H1 (cell line): ENCODE measurements around the gene ZNF768.

ENCODE experiments used
- CHD1 ChIP-seq: IDR thresholded peaks from 2 replicates; pipeline ENCODE4 v1.6.1; 2012; ENCODE audit warnings: low read depth, low read length, improper control_type of control experiment
- CHD2 ChIP-seq: IDR thresholded peaks from 2 replicates; pipeline ENCODE4 v1.6.1; 2012; ENCODE audit warnings: low read length, improper control_type of control experiment
- EGR1 ChIP-seq: IDR thresholded peaks from 2 replicates; pipeline ENCODE4 v1.6.1; 2011; ENCODE audit warnings: low read depth, low read length, borderline replicate concordance
- EP300 ChIP-seq, 2 experiments: IDR thresholded peaks; 1 replicate in 1 of 2; 2 replicates in 1 of 2; pipeline ENCODE4 v1.6.1; 2011 to 2012; ENCODE audit warnings: low read depth in 2 of 2, low read length in 2 of 2, mild to moderate bottlenecking in 2 of 2, borderline replicate concordance in 1 of 2, inconsistent platforms in 1 of 2, moderate library complexity in 1 of 2
- MAFK ChIP-seq: IDR thresholded peaks from 2 replicates; pipeline ENCODE4 v1.6.1; 2012; ENCODE audit warnings: low read depth, mild to moderate bottlenecking, improper control_type of control experiment, low read length
- POLR2A ChIP-seq, 2 experiments: IDR thresholded peaks; 1 replicate in 1 of 2; 2 replicates in 1 of 2; pipeline ENCODE4 v1.6.1; 2011; ENCODE audit warnings: low read depth in 2 of 2, low read length in 2 of 2, mild to moderate bottlenecking in 2 of 2; ENCODE audit errors: control extremely low read depth in 1 of 2
- SIN3A ChIP-seq, 2 experiments: IDR thresholded peaks in 1 of 2; conservative IDR thresholded peaks in 1 of 2; 2 replicates each; pipeline ENCODE4 v1.6.1; 2011 to 2012; ENCODE audit warnings: low read length in 2 of 2, improper control_type of control experiment in 1 of 2, low read depth in 1 of 2, mild to moderate bottlenecking in 1 of 2
- YY1 ChIP-seq: IDR thresholded peaks from 2 replicates; pipeline ENCODE4 v1.6.1; 2011; ENCODE audit warnings: low read depth, mild to moderate bottlenecking, low read length
- TF ChIP-seq, protein P1 (sequence below), 3 experiments: IDR thresholded peaks; 1 replicate in 2 of 3; 2 replicates in 1 of 3; pipeline versions ENCODE4 v1.5.1 to v1.6.1; 2011; ENCODE audit warnings: low read length in 3 of 3, mild to moderate bottlenecking in 3 of 3, inconsistent platforms in 2 of 3, low read depth in 1 of 3, moderate library complexity in 1 of 3; ENCODE audit not compliant: insufficient read depth in 1 of 3; ENCODE audit errors: control extremely low read depth in 1 of 3
- TF ChIP-seq, protein P2 (sequence below): IDR thresholded peaks from 2 replicates; pipeline ENCODE4 v1.6.1; 2011; ENCODE audit warnings: low read depth, mild to moderate bottlenecking, low read length; ENCODE audit not compliant: insufficient read depth

GRCh38 chr16:30533146-30533522 is 6.8 kb upstream of the ZNF768 start:
- no peak for TF ChIP-seq MAFK
- TF ChIP-seq POLR2A (IDR thresholded peaks at IDR 0.05; ENCODE audit: control extremely low read depth in 1 of 2, low read depth in 2 of 2, low read length in 2 of 2), result no peak
- TF ChIP-seq, protein P1, sequence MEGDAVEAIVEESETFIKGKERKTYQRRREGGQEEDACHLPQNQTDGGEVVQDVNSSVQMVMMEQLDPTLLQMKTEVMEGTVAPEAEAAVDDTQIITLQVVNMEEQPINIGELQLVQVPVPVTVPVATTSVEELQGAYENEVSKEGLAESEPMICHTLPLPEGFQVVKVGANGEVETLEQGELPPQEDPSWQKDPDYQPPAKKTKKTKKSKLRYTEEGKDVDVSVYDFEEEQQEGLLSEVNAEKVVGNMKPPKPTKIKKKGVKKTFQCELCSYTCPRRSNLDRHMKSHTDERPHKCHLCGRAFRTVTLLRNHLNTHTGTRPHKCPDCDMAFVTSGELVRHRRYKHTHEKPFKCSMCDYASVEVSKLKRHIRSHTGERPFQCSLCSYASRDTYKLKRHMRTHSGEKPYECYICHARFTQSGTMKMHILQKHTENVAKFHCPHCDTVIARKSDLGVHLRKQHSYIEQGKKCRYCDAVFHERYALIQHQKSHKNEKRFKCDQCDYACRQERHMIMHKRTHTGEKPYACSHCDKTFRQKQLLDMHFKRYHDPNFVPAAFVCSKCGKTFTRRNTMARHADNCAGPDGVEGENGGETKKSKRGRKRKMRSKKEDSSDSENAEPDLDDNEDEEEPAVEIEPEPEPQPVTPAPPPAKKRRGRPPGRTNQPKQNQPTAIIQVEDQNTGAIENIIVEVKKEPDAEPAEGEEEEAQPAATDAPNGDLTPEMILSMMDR (IDR thresholded peaks at IDR 0.05; ENCODE audit: control extremely low read depth in 1 of 3, insufficient read depth in 1 of 3, low read depth in 1 of 3, low read length in 3 of 3), result no peak
- TF ChIP-seq CHD2, result no peak
- TF ChIP-seq YY1, result no peak
- no peak for TF ChIP-seq EP300 (IDR thresholded peaks at IDR 0.05; ENCODE audit: borderline replicate concordance in 1 of 2, low read depth in 2 of 2, low read length in 2 of 2)
- no peak for TF ChIP-seq CHD1
- TF ChIP-seq, protein P2, sequence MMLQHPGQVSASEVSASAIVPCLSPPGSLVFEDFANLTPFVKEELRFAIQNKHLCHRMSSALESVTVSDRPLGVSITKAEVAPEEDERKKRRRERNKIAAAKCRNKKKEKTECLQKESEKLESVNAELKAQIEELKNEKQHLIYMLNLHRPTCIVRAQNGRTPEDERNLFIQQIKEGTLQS, result no peak
- TF ChIP-seq EGR1, result no peak
- no peak for TF ChIP-seq SIN3A (conservative IDR thresholded peaks at IDR 0.05 in 1 of 2, IDR thresholded peaks at IDR 0.05 in 1 of 2; ENCODE audit: low read depth in 1 of 2, low read length in 2 of 2)
